DMS 273 (cell line): Measurements from ENCODE around the gene PHLPP2.

ENCODE experiments used
- DNase-seq: peaks from one replicate; lab custom pipeline; 2025; ENCODE audit not compliant: unreplicated experiment; lab: John Stamatoyannopoulos, UW

The PHLPP2 gene

GRCh38 chr16:71724320-71724751, at the start of gene PHLPP2:
TSS of gene PHLPP2 (minus strand) at chr16:71724701. CDS start at chr16:71714795, 9,906 bp downstream.
- no peak for DNase-seq

GRCh38 chr16:71771571-71771970, 47.1 kb upstream of the PHLPP2 start:
- no peak for DNase-seq

- DNase-seq: no peak
These were observed 44.7 kb upstream of the PHLPP2 start for GRCh38 chr16:71769222-71769621.

GRCh38 chr16:71767060-71767900, 42.8 kb upstream of the PHLPP2 start:
- no peak for DNase-seq

- DNase-seq: no peak
These were observed 37.7 kb upstream of the PHLPP2 start for GRCh38 chr16:71762186-71762585.

GRCh38 chr16:71761097-71761496, 36.6 kb upstream of the PHLPP2 start:
- DNase-seq: no peak

- no peak for DNase-seq
These were observed 33.8 kb upstream of the PHLPP2 start for GRCh38 chr16:71758293-71758760.

GRCh38 chr16:71754652-71755051, 30.2 kb upstream of the PHLPP2 start:
- no peak for DNase-seq

GRCh38 chr16:71754108-71754507, 29.6 kb upstream of the PHLPP2 start:
- DNase-seq: no peak

- DNase-seq: no peak
These were observed 23.7 kb upstream of the PHLPP2 start for GRCh38 chr16:71748226-71748625.

GRCh38 chr16:71746442-71747046, 22.0 kb upstream of the PHLPP2 start:
- DNase-seq: peak; percentile 67

- DNase-seq: no peak
These were observed 14.4 kb upstream of the PHLPP2 start for GRCh38 chr16:71738855-71739254.

- DNase-seq: no peak
These were observed 13.0 kb upstream of the PHLPP2 start for GRCh38 chr16:71737501-71737900.

GRCh38 chr16:71734511-71734910, 10.0 kb upstream of the PHLPP2 start:
- DNase-seq: no peak

GRCh38 chr16:71732587-71732986, 8.1 kb upstream of the PHLPP2 start:
- DNase-seq: no peak

GRCh38 chr16:71727551-71728324, 3.2 kb upstream of the PHLPP2 start:
- DNase-seq: no peak

- peak; percentile 16 for DNase-seq
These were observed 2.2 kb upstream of the PHLPP2 start for GRCh38 chr16:71726476-71727315.

- peak; percentile 88 for DNase-seq
These were observed 773 bp downstream of the PHLPP2 start for GRCh38 chr16:71723537-71724319.

- DNase-seq: peak; percentile 86
These were observed 1.5 kb downstream of the PHLPP2 start for GRCh38 chr16:71722801-71723536.
